ENCODE measurements around the gene AGO3. TPM values are rescaled to one million over a fixed set of nuclear protein-coding genes. Genes with fewer than 3 reads are reported as not detected.

Gene AGO3
- total RNA-seq, 1 donor from 2014 or later, result 14.2 TPM

- intact Hi-C loops (cut with micrococcal nuclease), result loop anchor here (10.0 kb wide), 1 partner anchor 325 kb away; no protein-coding TSS in a partner anchor
- ATAC-seq (no peak), DNase-seq (no peak)
These were observed 158.7 kb downstream of the AGO3 start for GRCh38 chr1:36089393-36090121.

- no peak for ATAC-seq
- DNase-seq, result peak; percentile 15
- intact Hi-C loops (cut with micrococcal nuclease), result loop anchor here (10.0 kb wide), 1 partner anchor 324 kb away; no protein-coding TSS in a partner anchor
These were observed 160.2 kb downstream of the AGO3 start for GRCh38 chr1:36091141-36091540.

GRCh38 chr1:36091698-36092097 is 160.8 kb downstream of the AGO3 start:
- peak; percentile 18 for DNase-seq
- no peak for ATAC-seq
- intact Hi-C loops (cut with micrococcal nuclease), result loop anchor here (10.0 kb wide), 1 partner anchor 323 kb away; no protein-coding TSS in a partner anchor

GRCh38 chr1:36092166-36092797 is 161.4 kb downstream of the AGO3 start:
- DNase-seq (peak; percentile 20), ATAC-seq (no peak)
- intact Hi-C loops (cut with micrococcal nuclease), result loop anchor here (10.0 kb wide), 1 partner anchor 323 kb away; no protein-coding TSS in a partner anchor

GRCh38 chr1:36092798-36093185 is 161.9 kb downstream of the AGO3 start:
- intact Hi-C loops (cut with micrococcal nuclease), result loop anchor here (10.0 kb wide), 1 partner anchor 322 kb away; no protein-coding TSS in a partner anchor
- DNase-seq (peak; percentile 5), ATAC-seq (no peak)

GRCh38 chr1:36093226-36093625 is 162.3 kb downstream of the AGO3 start:
- intact Hi-C loops (cut with micrococcal nuclease), result loop anchor here (10.0 kb wide), 1 partner anchor 322 kb away; no protein-coding TSS in a partner anchor
- no peak for ATAC-seq
- DNase-seq, result peak; percentile 37

- DNase-seq (peak; percentile 51), ATAC-seq (peak; percentile 6)
- intact Hi-C loops (cut with micrococcal nuclease), result loop anchor here (10.0 kb wide), 1 partner anchor 321 kb away; no protein-coding TSS in a partner anchor
These were observed 163.0 kb downstream of the AGO3 start for GRCh38 chr1:36093929-36094328.

GRCh38 chr1:36094621-36095061 is 163.7 kb downstream of the AGO3 start:
- ATAC-seq (no peak), DNase-seq (no peak)
- intact Hi-C loops (cut with micrococcal nuclease), result loop anchor here (10.0 kb wide), 1 partner anchor 320 kb away; no protein-coding TSS in a partner anchor

GRCh38 chr1:36095760-36096405 is 165.0 kb downstream of the AGO3 start:
- DNase-seq, result peak; percentile 21
- intact Hi-C loops (cut with micrococcal nuclease), result loop anchor here (10.0 kb wide), 1 partner anchor 319 kb away; no protein-coding TSS in a partner anchor
- no peak for ATAC-seq

- intact Hi-C loops (cut with micrococcal nuclease), result loop anchor here (10.0 kb wide), 1 partner anchor 318 kb away; no protein-coding TSS in a partner anchor
- no peak for ATAC-seq
- peak; percentile 24 for DNase-seq
These were observed 165.9 kb downstream of the AGO3 start for GRCh38 chr1:36096500-36097432.

GRCh38 chr1:36097693-36098585 is 167.0 kb downstream of the AGO3 start:
- DNase-seq (no peak), ATAC-seq (no peak)
- intact Hi-C loops (cut with micrococcal nuclease), result loop anchor here (10.0 kb wide), 1 partner anchor 317 kb away; no protein-coding TSS in a partner anchor

- ATAC-seq (no peak), DNase-seq (no peak)
- intact Hi-C loops (cut with micrococcal nuclease), result loop anchor here (10.0 kb wide), 1 partner anchor 316 kb away; no protein-coding TSS in a partner anchor
These were observed 167.9 kb downstream of the AGO3 start for GRCh38 chr1:36098650-36099365.

- intact Hi-C loops (cut with micrococcal nuclease), result loop anchor here (10.0 kb wide), 1 partner anchor 315 kb away; no protein-coding TSS in a partner anchor
- ATAC-seq (peak; percentile 89), DNase-seq (peak; percentile 89)
These were observed 168.9 kb downstream of the AGO3 start for GRCh38 chr1:36099681-36100341.

GRCh38 chr1:36100376-36100775 is 169.5 kb downstream of the AGO3 start:
- no peak for DNase-seq
- intact Hi-C loops (cut with micrococcal nuclease), result no loop called here
- ATAC-seq, result no peak

GRCh38 chr1:36101546-36101945 is 170.6 kb downstream of the AGO3 start:
- ATAC-seq, result no peak
- intact Hi-C loops (cut with micrococcal nuclease), result no loop called here
- DNase-seq, result no peak

- intact Hi-C loops (cut with micrococcal nuclease), result no loop called here
- DNase-seq (no peak), ATAC-seq (no peak)
These were observed 175.4 kb downstream of the AGO3 start for GRCh38 chr1:36106269-36106668.

Measured in left ventricle myocardium superior (tissue), 1 donor.